GM23248 (cell line): ENCODE data around the gene CRTC2.

Source experiments
- EZH2 ChIP-seq: fragments of 200-600 bp; sonication (generic); IDR thresholded peaks from 2 replicates; pipeline ENCODE4 v1.6.1; 2018; ENCODE audit warnings: antibody characterized with exemption, mild to moderate bottlenecking; ENCODE audit not compliant: insufficient read depth, poor library complexity, severe bottlenecking
- EZH2phosphoT487 ChIP-seq: fragments of 200-600 bp; sonication (generic); IDR thresholded peaks from 2 replicates; pipeline ENCODE4 v1.6.1; 2018; ENCODE audit warnings: antibody characterized with exemption, moderate library complexity, mild to moderate bottlenecking, low read depth; ENCODE audit not compliant: insufficient read depth

- TF ChIP-seq EZH2phosphoT487 (no peak), EZH2 (no peak)
These were observed 3.9 kb upstream of the CRTC2 start for GRCh38 chr1:153962088-153963029.
